Measurements from ENCODE around the gene MOSPD2.

- TF ChIP-seq REST (IDR thresholded peaks at IDR 0.05; ENCODE audit: insufficient read depth in 1 of 2, low read depth in 2 of 2, low read length in 2 of 2) (no peak), SIN3A (IDR thresholded peaks at IDR 0.05; ENCODE audit: borderline replicate concordance, insufficient read depth, low read length) (no peak), POLR2AphosphoS5 (IDR thresholded peaks at IDR 0.05; ENCODE audit: low read depth, low read length) (no peak)
Measured at GRCh38 chrX:14934423-14934822, 61.2 kb downstream of the MOSPD2 start.

Data from PFSK-1 (cell line).